SK-N-SH (cell line): ENCODE results near the gene SCN3A. TPM values are rescaled to one million over a fixed set of nuclear protein-coding genes. Genes with fewer than 3 reads are reported as not detected.

ENCODE experiments used
- CTCF ChIA-PET: fragments of 300-600, 350-600 bp; formaldehyde crosslinking; extraction: SDS; loops from one replicate; lab custom pipeline; 2021; lab: Yijun Ruan, JAX
- POLR2A ChIA-PET: fragments of 350-600 bp; sonication (Branson Sonifier 250); formaldehyde crosslinking; extraction: SDS; loops from one replicate; lab custom pipeline; 2020; ENCODE audit warnings: antibody characterized with exemption, inconsistent platforms; lab: Yijun Ruan, JAX
- DNase-seq: peaks from one replicate; pipeline ENCODE4 v3.0.0; 2012
- H2AFZ ChIP-seq: fragments of 200-600 bp; sonication (generic); 2 replicates; pipeline ENCODE4 v1.8.1; 2016; ENCODE audit warnings: antibody characterized with exemption, mild to moderate bottlenecking, low read depth
- H3F3A ChIP-seq: fragments of 200-600 bp; sonication (generic); replicated peaks from 2 replicates; pipeline ENCODE3; 2016; ENCODE audit warnings: antibody characterized with exemption, mild to moderate bottlenecking; ENCODE audit not compliant: insufficient read depth
- H3K27ac ChIP-seq, 2 experiments: fragments of 200-500 bp in 1 of 2; fragments of 200-600 bp in 1 of 2; sonication (Bioruptor generic) in 1 of 2; sonication (generic), shearing (Covaris generic) in 1 of 2; 2 replicates each; pipeline versions ENCODE4 v1.5.1 to v1.6.1; 2014 to 2016; ENCODE audit warnings: low read depth in 2 of 2, inconsistent platforms in 1 of 2, low read length in 1 of 2, mild to moderate bottlenecking in 1 of 2, mixed read lengths in 1 of 2
- H3K27me3 ChIP-seq: fragments of 200-600 bp; sonication (generic), shearing (Covaris generic); 2 replicates; pipeline ENCODE4 v1.6.1; 2016; ENCODE audit warnings: mixed run types; ENCODE audit not compliant: insufficient read depth
- H3K36me3 ChIP-seq, 2 experiments: fragments of 200-500 bp in 1 of 2; fragments of 200-600 bp in 1 of 2; sonication (Bioruptor generic) in 1 of 2; sonication (generic) in 1 of 2; replicated peaks in 1 of 2; 2 replicates each; pipeline versions ENCODE3 to v1.5.1; 2014 to 2016; ENCODE audit warnings: low read length in 1 of 2, mild to moderate bottlenecking in 1 of 2; ENCODE audit not compliant: insufficient read depth in 2 of 2, control insufficient read depth in 1 of 2
- H3K4me1 ChIP-seq, 2 experiments: fragments of 200-500 bp in 1 of 2; fragments of 200-600 bp in 1 of 2; sonication (Bioruptor generic) in 1 of 2; sonication (generic), shearing (Covaris generic) in 1 of 2; 2 replicates each; pipeline versions ENCODE4 v1.5.1 to v1.6.1; 2014 to 2016; ENCODE audit warnings: low read depth in 1 of 2, low read length in 1 of 2, mixed run types in 1 of 2; ENCODE audit not compliant: insufficient read depth in 2 of 2, control insufficient read depth in 1 of 2
- H3K4me2 ChIP-seq: fragments of 200-600 bp; sonication (generic), shearing (Covaris generic); 2 replicates; pipeline ENCODE4 v1.6.1; 2017; ENCODE audit warnings: mixed run types
- H3K4me3 ChIP-seq, 2 experiments: fragments of 200-500 bp in 1 of 2; fragments of 200-600 bp in 1 of 2; sonication (Bioruptor generic) in 1 of 2; sonication (generic), shearing (Covaris generic) in 1 of 2; 2 replicates each; pipeline versions ENCODE4 v1.5.1 to v1.8.1; 2014 to 2016; ENCODE audit warnings: low read depth in 2 of 2, inconsistent platforms in 1 of 2, low read length in 1 of 2, mild to moderate bottlenecking in 1 of 2, mixed read lengths in 1 of 2, moderate library complexity in 1 of 2
- H3K79me2 ChIP-seq: fragments of 200-600 bp; sonication (generic); 2 replicates; pipeline ENCODE4 v1.8.1; 2017; ENCODE audit warnings: mild to moderate bottlenecking; ENCODE audit not compliant: insufficient read depth
- H3K9ac ChIP-seq: fragments of 200-600 bp; sonication (generic); 2 replicates; pipeline ENCODE4 v1.6.1; 2017; ENCODE audit warnings: mixed run types
- H3K9me2 ChIP-seq: fragments of 200-600 bp; sonication (generic); 2 replicates; pipeline ENCODE4 v1.6.1; 2017; ENCODE audit warnings: mixed run types
- H3K9me3 ChIP-seq: fragments of 200-600 bp; sonication (generic); 2 replicates; pipeline ENCODE4 v1.6.1; 2017; ENCODE audit warnings: mixed run types, mild to moderate bottlenecking, moderate library complexity
- H4K20me1 ChIP-seq: fragments of 200-600 bp; sonication (generic); 2 replicates; pipeline ENCODE4 v1.6.1; 2017; ENCODE audit warnings: mild to moderate bottlenecking, mixed run types; ENCODE audit not compliant: insufficient read depth
- CHD2 ChIP-seq: fragments of 150-350 bp; IDR thresholded peaks from 2 replicates; pipeline ENCODE4 v1.6.1; 2018; ENCODE audit warnings: low read length; ENCODE audit not compliant: partially characterized antibody
- FOSL2 ChIP-seq: IDR thresholded peaks from 2 replicates; pipeline ENCODE4 v1.4.0; 2012; ENCODE audit warnings: low read depth, mild to moderate bottlenecking, moderate library complexity, borderline replicate concordance
- FOXM1 ChIP-seq: IDR thresholded peaks from 2 replicates; pipeline ENCODE4 v1.4.0; 2012; ENCODE audit warnings: low read depth, mild to moderate bottlenecking
- GABPA ChIP-seq: IDR thresholded peaks from 2 replicates; pipeline ENCODE4 v1.4.0; 2012; ENCODE audit warnings: low read depth, mild to moderate bottlenecking
- MEF2A ChIP-seq: IDR thresholded peaks from 2 replicates; pipeline ENCODE4 v1.4.0; 2012; ENCODE audit warnings: low read depth, borderline replicate concordance
- REST ChIP-seq: IDR thresholded peaks from 2 replicates; pipeline ENCODE4 v1.6.1; 2012; ENCODE audit warnings: mild to moderate bottlenecking, low read depth, low read length, moderate library complexity
- RXRA ChIP-seq: IDR thresholded peaks from 2 replicates; pipeline ENCODE4 v1.4.0; 2012; ENCODE audit warnings: low read depth, mild to moderate bottlenecking, borderline replicate concordance
- TCF12 ChIP-seq: IDR thresholded peaks from 2 replicates; pipeline ENCODE4 v1.4.0; 2012
- USF1 ChIP-seq: IDR thresholded peaks from 2 replicates; pipeline ENCODE4 v1.4.0; 2012; ENCODE audit warnings: low read depth, borderline replicate concordance
- WGBS: methylation state at CpG from one replicate; pipeline ENCODE4 v1.1.6; 2017; ENCODE audit warnings: low lambda C conversion rate; 5-methylcytosine and 5-hydroxymethylcytosine counted together
- polyA plus RNA-seq, 3 experiments: library from polyadenylated mRNA; depleted of rRNA; stranded (reverse); fragments of >200 nt; gene quantifications; 2 replicates each; pipeline ENCODE4 v1.2.3, GENCODE V29; 2012
- TF ChIP-seq, protein P1 (sequence below): fragments of 200-600 bp; sonication (generic); IDR thresholded peaks from 2 replicates; pipeline ENCODE4 v1.6.1; 2017; ENCODE audit warnings: antibody characterized with exemption, mild to moderate bottlenecking, moderate library complexity
- TF ChIP-seq, protein P2 (sequence below): fragments of 150-350 bp; IDR thresholded peaks from 2 replicates; pipeline ENCODE4 v1.6.1; 2017; ENCODE audit warnings: antibody characterized with exemption, low read length, low read depth, borderline replicate concordance
- TF ChIP-seq, protein P3 (sequence below): IDR thresholded peaks from 2 replicates; pipeline ENCODE4 v1.4.0; 2012; ENCODE audit warnings: low read depth
- TF ChIP-seq, protein P4 (sequence below): IDR thresholded peaks from 2 replicates; pipeline ENCODE4 v1.4.0; 2012; ENCODE audit warnings: low read depth, borderline replicate concordance

SCN3A gene
- polyA plus RNA-seq, 1 of the 3 experiments (the other 2 are of a cell fraction): 0.33 TPM

DNA sequence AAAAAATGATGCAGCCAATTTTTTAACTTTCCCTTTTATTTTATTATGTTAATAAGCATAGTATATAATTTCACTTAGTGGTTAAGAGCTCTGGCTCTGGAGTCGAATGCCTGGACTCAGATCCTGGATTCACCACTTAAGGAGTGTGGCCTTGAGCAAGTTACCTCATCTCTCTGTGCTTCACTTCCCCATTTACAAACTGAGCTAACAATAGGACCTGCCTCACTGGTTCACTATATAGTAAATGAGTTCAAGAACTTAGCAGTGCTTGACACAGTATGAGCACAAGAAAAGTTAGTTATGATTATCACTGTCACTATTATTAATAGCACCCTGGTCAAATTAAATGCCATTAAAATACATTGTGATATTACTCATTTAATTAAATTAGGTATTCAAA, 30.6 kb downstream of the SCN3A start:
- H4K20me1 ChIP-seq: no peaks in the 10 kb centered on the region
- peaks cover 0 to 6% of the 10 kb centered on the region in 2 experiments for H3K36me3 ChIP-seq
- H3F3A ChIP-seq: no peaks in the 10 kb centered on the region
- no peaks in the 10 kb centered on the region for H3K79me2 ChIP-seq
- H2AFZ ChIP-seq: no peak overlapping the region
- H3K4me1 ChIP-seq: no peaks in the 10 kb centered on the region
- no peak overlapping the region for H3K4me3 ChIP-seq
- H3K27me3 ChIP-seq: no peaks in the 10 kb centered on the region
- no peak for DNase-seq
- no peak overlapping the region for H3K9ac ChIP-seq
- 55% methylated on average over 1 of the region's 1 CpG for WGBS
- no peaks in the 10 kb centered on the region for H3K9me3 ChIP-seq
- TF ChIP-seq FOXM1 (no peak), USF1 (no peak), FOSL2 (no peak), RXRA (no peak), REST (no peak)
- TF ChIP-seq, protein P1, sequence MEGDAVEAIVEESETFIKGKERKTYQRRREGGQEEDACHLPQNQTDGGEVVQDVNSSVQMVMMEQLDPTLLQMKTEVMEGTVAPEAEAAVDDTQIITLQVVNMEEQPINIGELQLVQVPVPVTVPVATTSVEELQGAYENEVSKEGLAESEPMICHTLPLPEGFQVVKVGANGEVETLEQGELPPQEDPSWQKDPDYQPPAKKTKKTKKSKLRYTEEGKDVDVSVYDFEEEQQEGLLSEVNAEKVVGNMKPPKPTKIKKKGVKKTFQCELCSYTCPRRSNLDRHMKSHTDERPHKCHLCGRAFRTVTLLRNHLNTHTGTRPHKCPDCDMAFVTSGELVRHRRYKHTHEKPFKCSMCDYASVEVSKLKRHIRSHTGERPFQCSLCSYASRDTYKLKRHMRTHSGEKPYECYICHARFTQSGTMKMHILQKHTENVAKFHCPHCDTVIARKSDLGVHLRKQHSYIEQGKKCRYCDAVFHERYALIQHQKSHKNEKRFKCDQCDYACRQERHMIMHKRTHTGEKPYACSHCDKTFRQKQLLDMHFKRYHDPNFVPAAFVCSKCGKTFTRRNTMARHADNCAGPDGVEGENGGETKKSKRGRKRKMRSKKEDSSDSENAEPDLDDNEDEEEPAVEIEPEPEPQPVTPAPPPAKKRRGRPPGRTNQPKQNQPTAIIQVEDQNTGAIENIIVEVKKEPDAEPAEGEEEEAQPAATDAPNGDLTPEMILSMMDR: no peak
- ChIA-PET POLR2A (no interaction called here), CTCF (interaction anchor here (0.8 to 1.4 kb wide), 4 partner anchors 12 to 180 kb away, joined by 3 to 5 read pairs (median 4); partner anchors contain the start of gene SCN3A)
- H3K4me2 ChIP-seq: no peak overlapping the region
- H3K27ac ChIP-seq: no peak overlapping the region
- no peaks in the 10 kb centered on the region for H3K9me2 ChIP-seq

DNA sequence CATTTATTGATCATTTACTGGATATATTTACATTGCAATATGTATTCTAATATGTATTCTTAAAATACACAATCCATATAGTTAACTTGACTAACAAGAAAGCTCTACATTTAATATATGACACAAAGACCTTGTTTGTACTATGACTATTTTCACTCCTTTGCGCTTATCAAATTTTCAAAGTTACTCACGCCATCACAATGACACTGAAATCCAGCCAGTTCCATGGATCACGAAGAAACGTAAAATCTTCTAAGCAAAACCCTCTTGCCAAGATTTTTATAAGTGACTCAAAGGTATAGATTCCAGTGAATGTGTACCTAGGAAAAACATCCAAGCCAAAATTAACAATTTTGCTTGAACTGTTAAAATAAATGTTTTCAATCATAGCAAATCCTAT, 39.6 kb downstream of the SCN3A start:
- H3K4me1 ChIP-seq: peaks cover 0 to 12% of the 10 kb centered on the region in 2 experiments; a peak in 1 of 4 replicates
- CTCF ChIA-PET: no interaction called here
- H3K9ac ChIP-seq: no peak overlapping the region
- TF ChIP-seq USF1 (no peak), GABPA (no peak), TCF12 (no peak), MEF2A (no peak), CHD2 (no peak)
- TF ChIP-seq, protein P2, sequence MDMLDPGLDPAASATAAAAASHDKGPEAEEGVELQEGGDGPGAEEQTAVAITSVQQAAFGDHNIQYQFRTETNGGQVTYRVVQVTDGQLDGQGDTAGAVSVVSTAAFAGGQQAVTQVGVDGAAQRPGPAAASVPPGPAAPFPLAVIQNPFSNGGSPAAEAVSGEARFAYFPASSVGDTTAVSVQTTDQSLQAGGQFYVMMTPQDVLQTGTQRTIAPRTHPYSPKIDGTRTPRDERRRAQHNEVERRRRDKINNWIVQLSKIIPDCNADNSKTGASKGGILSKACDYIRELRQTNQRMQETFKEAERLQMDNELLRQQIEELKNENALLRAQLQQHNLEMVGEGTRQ: no peak
- TF ChIP-seq, protein P3, sequence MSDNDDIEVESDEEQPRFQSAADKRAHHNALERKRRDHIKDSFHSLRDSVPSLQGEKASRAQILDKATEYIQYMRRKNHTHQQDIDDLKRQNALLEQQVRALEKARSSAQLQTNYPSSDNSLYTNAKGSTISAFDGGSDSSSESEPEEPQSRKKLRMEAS: no peak
- TF ChIP-seq, protein P4, sequence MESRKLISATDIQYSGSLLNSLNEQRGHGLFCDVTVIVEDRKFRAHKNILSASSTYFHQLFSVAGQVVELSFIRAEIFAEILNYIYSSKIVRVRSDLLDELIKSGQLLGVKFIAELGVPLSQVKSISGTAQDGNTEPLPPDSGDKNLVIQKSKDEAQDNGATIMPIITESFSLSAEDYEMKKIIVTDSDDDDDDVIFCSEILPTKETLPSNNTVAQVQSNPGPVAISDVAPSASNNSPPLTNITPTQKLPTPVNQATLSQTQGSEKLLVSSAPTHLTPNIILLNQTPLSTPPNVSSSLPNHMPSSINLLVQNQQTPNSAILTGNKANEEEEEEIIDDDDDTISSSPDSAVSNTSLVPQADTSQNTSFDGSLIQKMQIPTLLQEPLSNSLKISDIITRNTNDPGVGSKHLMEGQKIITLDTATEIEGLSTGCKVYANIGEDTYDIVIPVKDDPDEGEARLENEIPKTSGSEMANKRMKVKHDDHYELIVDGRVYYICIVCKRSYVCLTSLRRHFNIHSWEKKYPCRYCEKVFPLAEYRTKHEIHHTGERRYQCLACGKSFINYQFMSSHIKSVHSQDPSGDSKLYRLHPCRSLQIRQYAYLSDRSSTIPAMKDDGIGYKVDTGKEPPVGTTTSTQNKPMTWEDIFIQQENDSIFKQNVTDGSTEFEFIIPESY: no peak
- no peak overlapping the region for H3K4me3 ChIP-seq
- 77% methylated on average over 4 of the region's 4 CpGs for WGBS
- no peaks in the 10 kb centered on the region for H3K27me3 ChIP-seq
- H3F3A ChIP-seq: peaks cover 13% of the 10 kb centered on the region
- POLR2A ChIA-PET: no interaction called here
- no peak for DNase-seq
- H3K79me2 ChIP-seq: no peaks in the 10 kb centered on the region
- H3K36me3 ChIP-seq: no peaks in the 10 kb centered on the region
- H4K20me1 ChIP-seq: no peaks in the 10 kb centered on the region
- H2AFZ ChIP-seq: no peak overlapping the region
- H3K9me3 ChIP-seq: no peaks in the 10 kb centered on the region
- no peak overlapping the region for H3K4me2 ChIP-seq
- H3K9me2 ChIP-seq: no peaks in the 10 kb centered on the region
- H3K27ac ChIP-seq: no peak overlapping the region
